ENCODE measurements around the gene BAK1.
"Not testable (repeated sequence)": the region's sequence is repeated elsewhere in the genome, so short reads cannot be mapped to it uniquely, and the experiment has no call there.

BAK1 gene

DNA sequence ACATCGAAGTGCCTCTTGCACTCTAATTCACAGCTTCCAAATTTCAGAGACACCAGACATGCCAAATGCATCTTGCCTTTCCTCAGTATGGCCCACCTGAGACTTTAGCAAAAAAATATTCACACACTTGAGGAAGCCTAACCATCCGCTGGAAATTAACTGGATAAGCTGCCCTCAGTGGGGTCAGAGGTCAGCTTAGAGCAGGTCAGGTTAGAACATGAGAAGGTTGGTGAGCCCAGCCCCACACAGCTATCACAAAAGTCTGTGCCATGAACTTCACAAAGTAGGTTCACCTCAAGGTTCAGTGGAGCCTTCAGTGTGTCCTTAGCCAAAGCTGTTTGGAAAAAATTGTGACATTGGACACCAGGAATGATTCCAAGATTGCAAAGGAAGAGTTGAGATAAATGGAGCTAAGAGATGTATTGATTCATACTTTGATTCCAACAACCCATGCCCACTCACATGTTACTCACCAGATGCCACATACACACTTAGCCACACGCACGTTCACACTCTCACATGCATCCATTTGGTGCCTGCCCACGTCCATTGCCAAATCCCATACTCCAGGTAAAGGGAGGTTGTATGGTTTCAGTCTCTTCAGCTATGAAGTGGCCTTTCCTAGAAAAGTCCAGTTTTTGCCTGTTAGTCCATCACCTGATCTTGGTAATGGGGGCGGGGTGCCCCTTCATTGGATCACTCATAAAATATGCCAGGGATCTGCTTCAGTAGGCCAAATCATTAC, 11.1 kb downstream of the BAK1 start:
- no peak for DNase-seq
- in situ Hi-C loops (cut with MboI; ENCODE audit: low pct_unique_long_range_greater_than_20kb, low sequenced_read_pairs) = no loop called here

DNA sequence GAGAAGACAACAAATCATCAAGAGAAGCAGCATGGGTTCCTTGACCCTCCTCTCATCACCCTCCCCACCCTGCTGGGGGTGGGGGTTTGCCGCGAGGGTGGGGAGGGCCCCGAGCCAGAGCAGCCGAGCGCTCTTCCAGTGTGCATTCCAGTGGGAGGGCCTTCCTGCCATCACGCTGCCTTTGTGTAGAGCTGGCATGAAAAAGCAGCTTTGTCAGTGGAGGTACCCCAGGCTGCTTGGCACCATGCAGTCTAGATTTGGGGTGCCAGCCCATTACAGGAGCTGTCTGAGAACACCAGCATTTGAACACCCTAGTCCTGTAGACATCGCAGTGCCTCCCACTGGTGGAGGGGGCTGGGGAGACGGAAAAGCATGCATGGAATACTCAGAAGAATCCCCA, 12.2 kb downstream of the BAK1 start:
- in situ Hi-C loops (cut with MboI; ENCODE audit: low pct_unique_long_range_greater_than_20kb, low sequenced_read_pairs) = no loop called here
- no peak for DNase-seq

DNA sequence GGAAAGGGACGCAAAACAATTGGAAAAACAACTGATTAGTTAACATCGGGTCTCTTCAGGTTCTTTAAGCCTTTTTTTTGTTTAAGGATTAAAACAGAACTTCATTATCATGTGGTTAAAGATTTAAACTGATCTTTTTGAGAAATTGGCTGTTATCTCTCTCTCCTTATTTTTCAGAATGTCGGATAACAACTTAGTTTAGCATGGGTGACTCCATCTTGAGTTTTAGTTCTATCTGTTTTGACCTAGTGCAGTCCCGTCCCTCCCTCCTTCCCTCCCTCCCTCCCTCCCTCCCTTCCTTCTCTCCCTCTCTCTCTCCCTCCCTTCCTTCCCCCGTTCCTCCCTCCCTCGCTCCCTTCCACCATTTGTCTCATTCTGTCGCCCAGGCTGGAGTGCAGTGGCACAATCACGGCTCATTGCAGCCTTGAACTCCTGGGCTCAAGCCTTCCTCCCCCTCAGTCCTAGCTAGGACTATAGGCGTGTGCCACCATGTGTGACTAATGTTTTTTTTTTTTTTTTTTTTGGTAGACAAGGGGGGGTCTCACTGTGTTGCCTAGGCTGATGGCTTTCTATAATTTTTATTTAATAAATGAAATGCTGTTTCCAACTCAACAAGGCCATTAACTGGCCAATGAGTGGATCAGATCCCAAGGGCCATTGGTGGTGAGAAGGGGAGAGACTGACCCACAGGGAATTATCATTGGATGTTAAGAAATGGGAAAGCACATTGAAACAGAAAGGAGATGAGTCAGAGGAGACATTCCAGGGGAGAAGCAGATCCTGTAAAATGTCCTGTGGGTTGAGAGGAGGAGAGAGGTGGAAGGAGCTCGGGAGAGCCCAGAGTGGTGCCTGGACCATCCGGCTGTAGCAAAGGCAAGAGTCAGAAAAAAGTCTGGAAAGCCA, 13.6 kb downstream of the BAK1 start:
- in situ Hi-C loops (cut with MboI; ENCODE audit: low pct_unique_long_range_greater_than_20kb, low sequenced_read_pairs) = no loop called here
- no peak for DNase-seq

DNA sequence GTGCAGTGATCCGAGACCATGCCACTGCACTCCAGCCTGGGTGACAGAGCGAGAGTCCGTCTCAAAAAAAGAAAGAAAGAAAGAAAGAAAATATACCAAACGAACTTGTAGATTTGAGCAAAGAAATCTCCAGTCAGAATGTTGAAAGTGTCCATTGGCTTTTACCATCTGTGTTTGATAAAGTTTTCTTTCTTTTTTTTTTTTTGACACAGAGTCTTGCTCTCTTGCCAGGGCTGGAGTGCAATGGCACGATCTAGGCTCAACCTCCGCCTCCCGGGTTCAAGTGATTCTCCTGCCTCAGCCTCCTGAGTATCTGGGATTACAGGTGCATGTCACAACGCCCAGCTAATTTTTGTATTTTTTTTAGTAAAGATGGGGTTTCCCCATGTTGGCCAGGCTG, 21.3 kb downstream of the BAK1 start:
- DNase-seq = no peak
- in situ Hi-C loops (cut with MboI; ENCODE audit: low pct_unique_long_range_greater_than_20kb, low sequenced_read_pairs) = no loop called here

DNA sequence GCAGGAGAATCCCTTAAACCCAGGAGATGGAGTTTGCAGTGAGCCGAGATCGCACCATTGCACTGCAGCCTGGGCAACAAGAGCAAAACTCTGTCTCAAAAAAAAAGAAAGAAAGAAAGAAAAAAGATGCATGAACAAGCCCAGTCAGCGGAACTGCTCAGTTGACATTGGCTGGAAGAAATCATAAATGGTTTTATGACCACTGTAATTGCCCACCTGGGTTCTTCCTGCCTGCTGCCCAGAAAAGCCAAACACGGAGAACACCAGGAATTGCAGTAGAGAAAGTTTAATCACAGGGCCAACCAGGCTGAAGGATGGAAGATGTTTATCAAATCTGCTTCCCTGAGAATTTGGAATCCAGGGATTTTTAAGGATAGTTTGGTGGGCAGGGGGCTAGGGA, 22.7 kb downstream of the BAK1 start:
- in situ Hi-C loops (cut with MboI; ENCODE audit: low pct_unique_long_range_greater_than_20kb, low sequenced_read_pairs) = no loop called here
- no peak for DNase-seq

DNA sequence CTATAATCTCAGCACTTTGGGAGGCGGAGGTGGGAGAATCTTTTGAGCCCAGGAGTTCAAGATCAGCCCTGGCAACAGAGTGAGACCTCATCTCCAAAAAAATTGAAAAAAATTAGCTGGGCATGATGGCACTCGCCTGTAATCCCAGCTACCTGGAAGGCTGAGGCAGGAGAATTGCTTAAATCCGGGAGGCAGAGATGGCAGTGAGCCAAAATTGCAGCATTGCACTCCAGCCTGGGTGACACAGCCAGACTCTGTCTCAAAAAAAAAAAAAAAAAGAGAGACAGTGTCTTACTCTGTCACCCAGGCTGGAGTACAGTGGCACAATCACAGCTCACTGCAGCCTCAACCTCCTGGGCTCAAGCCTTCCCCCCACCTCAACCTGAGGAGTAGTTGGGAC, 27.2 kb downstream of the BAK1 start:
- in situ Hi-C loops (cut with MboI; ENCODE audit: low pct_unique_long_range_greater_than_20kb, low sequenced_read_pairs); DNase-seq: not testable (repeated sequence)

DNA sequence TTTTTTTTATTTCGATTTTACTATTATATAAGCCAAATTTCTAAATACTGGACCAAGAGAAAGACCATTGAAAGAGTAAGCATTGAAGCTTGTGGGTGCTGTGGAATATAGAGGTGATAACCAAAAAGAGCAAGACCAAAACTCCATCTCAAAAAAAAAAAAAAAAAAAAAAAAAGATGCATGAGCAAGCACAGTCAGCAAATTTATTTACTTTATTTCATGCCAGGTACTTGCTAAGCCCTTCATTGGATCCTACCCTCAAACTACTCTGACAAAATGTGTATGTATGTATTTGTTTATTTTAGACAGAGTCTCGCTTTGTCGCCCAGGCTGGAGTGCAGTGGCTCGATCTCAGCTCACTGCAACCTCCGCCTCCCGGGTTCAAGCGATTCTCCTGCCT, 27.8 kb downstream of the BAK1 start:
- DNase-seq = no peak
- in situ Hi-C loops (cut with MboI; ENCODE audit: low pct_unique_long_range_greater_than_20kb, low sequenced_read_pairs) = no loop called here

DNA sequence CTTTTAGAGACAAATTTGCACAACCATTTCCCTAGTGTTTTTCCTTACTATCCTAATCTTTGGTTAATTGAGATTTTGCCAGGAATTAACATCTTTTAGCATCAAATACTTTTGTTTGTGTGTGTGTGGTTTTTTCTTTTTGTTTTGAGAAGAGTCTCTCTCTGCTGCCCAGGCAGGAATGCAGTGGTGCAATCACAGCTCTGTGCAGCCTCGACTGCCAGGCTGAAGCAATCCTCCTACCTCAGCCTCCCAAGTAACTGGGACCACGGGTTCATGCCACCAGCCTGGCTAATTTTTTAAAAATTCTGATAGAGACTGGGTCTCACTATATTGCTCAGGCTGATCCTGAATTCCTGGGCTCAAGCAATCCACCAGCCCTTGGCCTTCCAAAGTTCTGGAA, 28.5 kb downstream of the BAK1 start:
- DNase-seq = no peak
- in situ Hi-C loops (cut with MboI; ENCODE audit: low pct_unique_long_range_greater_than_20kb, low sequenced_read_pairs) = no loop called here

DNA sequence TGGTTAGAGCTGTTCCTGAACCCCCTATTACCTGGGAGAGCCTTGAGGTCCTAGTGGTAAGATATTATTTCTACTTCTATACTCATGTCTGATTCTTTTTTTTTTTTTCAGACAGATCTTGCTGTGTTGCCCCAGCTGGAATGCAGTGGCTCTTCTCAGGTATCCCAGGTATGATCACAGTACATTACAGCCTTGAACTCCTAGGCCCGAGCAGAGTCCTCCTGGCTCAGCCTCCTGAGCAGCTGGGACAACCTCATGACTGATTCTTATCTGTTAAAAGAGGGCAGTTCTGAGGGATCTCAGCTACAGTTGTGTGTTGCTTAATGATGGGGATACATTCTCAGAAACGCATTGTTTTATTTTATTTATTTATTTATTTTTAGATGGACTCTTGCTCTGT, 30.2 kb downstream of the BAK1 start:
- in situ Hi-C loops (cut with MboI; ENCODE audit: low pct_unique_long_range_greater_than_20kb, low sequenced_read_pairs) = no loop called here
- DNase-seq = no peak

DNA sequence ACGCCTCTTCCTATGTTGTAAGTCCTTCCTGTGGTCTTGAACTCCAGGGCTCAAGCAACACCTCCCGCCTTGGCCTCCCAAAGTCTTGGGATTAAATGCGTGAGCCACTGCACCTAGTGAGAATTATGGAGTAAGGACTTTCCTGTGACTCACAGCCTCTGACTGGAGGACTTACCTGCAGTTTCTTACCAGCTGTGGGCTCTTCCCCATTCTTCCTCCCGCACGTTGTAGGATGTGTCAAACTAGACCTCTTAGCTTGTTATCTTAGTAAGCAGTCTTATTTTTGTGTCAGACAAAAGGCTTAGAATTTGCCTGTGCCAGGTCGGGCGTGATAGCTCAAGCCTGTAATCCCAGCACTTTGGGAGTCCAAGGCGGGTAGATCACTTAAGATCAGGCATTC, 30.9 kb downstream of the BAK1 start:
- in situ Hi-C loops (cut with MboI; ENCODE audit: low pct_unique_long_range_greater_than_20kb, low sequenced_read_pairs) = no loop called here
- DNase-seq = no peak

DNA sequence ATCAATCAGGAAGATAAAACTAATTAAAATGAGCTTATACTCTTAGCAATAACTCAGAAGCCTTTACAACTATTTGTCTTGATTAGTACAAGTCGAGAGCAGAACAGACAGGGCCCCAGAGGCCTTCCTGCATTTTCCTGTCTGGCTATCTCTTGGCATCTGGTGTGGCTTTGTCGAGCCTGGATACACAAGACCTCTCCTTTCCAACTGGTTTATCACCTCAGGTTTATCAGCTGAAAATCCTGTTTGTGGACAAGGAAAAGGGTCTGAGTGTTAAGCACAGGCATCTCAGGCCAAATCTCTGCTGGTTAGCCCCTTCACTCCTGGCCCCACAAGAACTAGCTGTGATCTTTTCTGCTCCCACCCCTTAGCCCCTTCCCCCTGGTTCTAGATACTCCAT, 32.6 kb downstream of the BAK1 start:
- no peak for DNase-seq
- in situ Hi-C loops (cut with MboI; ENCODE audit: low pct_unique_long_range_greater_than_20kb, low sequenced_read_pairs) = no loop called here

DNA sequence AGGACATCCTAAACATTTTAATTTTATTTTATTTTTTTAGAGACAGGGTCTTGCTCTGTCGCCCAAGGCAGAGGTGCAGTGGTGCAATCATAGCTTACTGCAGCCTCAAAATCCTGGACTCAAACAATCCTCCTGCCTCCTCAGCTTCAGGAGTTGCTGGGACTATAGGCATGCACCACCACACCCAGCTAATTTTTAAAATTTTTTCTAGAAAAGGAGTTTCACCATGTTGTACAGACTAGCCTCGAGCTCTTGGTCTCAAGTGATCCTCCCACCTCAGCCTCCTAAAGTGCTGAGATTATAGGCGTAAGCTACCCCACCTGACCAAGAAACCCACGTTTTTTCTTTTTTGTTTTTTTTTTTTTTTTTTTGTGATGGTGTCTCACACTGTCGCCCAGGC, 33.3 kb downstream of the BAK1 start:
- DNase-seq = no peak
- in situ Hi-C loops (cut with MboI; ENCODE audit: low pct_unique_long_range_greater_than_20kb, low sequenced_read_pairs) = no loop called here

DNA sequence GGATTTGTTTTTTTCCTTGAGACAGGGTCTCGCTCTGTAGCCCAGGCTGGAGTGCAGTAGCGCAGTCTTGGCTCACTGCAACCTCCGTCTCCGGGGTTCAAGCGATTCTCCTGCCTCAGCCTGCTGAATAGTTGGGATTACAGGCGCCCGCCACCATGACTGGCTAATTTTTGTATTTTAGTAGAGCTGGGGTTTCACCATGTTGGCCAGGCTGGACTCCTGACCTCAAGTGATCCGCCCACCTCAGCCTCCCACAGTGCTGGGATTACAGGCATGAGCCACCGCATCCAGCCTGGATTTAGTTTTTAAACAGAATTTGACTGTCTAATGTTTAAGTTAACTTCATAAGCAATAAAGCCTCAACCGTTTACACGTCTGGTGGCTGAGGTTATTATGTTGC, 34.8 kb downstream of the BAK1 start:
- DNase-seq; in situ Hi-C loops (cut with MboI; ENCODE audit: low pct_unique_long_range_greater_than_20kb, low sequenced_read_pairs): not testable (repeated sequence)

DNA sequence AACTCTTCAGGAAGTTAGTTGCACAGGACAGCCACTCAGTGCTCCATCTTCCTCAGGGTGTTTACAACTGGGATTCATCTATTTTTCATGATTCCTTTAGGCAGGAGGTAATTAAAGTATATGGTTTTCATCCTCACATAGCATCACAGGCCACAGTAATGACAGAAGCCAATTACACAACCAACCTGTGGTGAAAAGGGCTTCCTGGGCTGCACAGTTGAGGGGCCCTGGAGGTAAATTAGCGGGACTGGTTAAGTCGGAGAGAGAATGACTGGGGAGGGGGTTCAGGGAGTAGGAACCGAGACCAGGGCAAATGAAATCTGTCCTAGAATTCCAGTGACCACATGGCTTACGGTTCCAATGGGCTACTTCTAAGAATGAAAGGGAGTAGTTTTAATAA, 37.0 kb downstream of the BAK1 start:
- in situ Hi-C loops (cut with MboI; ENCODE audit: low pct_unique_long_range_greater_than_20kb, low sequenced_read_pairs) = no loop called here
- DNase-seq = no peak

DNA sequence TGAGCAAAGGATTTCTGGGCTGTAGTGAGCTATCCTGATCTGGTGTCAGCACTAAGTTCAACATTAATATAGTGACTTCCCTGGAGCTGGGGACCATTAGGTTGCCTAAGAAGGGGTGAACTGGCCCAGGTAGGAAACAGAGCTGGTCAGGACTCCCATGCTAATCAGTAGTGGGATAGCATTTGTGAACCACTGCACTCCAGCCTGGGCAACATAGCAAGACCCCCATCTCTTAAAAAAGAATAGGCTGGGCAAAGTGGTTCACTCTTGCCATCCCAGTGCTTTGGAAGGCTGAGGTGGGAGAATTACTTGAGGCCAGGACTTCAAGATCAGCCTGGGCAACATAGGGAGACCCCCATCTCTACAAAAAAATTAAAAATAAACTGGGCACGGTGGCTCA, 39.3 kb downstream of the BAK1 start:
- no peak for DNase-seq
- in situ Hi-C loops (cut with MboI; ENCODE audit: low pct_unique_long_range_greater_than_20kb, low sequenced_read_pairs) = no loop called here

DNA sequence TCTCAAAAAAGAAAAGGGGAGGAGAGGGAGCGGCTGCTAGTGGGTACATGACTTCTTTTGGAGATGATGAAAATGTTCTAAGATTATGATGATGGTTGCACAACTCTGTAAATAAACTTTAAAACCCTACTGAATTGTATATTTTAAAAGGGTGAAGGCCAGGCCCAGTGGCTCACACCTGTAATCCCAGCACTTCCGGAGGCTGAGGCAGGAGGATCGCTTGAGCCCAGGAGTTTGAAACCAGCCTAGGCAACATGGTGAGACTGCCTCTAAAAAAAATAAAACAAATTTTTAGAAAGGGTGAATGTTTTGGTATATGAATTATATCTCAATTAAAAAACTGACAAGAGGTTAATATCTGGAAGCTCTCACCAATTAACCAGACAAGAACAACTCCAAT, 45.4 kb downstream of the BAK1 start:
- DNase-seq = no peak
- in situ Hi-C loops (cut with MboI; ENCODE audit: low pct_unique_long_range_greater_than_20kb, low sequenced_read_pairs) = no loop called here

DNA sequence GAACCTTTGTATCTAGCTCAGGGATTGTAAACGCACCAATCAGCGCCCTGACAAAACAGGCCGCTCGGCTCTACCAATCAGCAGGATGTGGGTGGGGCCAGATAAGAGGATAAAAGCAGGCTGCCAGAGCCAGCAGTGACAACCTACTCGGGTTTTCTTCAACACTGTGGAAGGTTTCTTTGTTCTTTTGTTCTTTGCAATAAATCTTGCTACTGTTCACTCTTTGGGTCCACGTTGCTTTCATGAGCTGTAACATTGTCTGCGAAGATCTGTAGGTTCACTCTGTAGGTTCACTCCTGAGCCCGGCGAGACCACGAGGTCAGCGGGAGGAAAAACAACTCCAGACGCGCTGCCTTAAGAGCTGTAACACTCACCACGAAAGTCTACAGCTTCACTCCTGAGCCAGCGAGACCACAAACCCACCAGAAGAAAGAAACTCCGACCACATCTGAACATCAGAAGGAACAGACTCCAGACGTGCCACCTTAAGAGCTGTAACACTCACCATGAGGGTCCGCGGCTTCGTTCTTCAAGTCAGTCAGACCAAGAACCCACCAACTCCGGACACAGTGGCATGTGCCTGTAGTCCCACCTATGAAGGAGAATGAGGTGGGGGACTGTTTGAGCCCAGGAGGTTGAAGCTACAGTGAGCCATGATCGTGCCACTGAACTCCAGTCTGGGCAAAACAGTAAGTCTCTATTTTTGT, 46.8 kb downstream of the BAK1 start:
- in situ Hi-C loops (cut with MboI; ENCODE audit: low pct_unique_long_range_greater_than_20kb, low sequenced_read_pairs); DNase-seq: not testable (repeated sequence)

DNA sequence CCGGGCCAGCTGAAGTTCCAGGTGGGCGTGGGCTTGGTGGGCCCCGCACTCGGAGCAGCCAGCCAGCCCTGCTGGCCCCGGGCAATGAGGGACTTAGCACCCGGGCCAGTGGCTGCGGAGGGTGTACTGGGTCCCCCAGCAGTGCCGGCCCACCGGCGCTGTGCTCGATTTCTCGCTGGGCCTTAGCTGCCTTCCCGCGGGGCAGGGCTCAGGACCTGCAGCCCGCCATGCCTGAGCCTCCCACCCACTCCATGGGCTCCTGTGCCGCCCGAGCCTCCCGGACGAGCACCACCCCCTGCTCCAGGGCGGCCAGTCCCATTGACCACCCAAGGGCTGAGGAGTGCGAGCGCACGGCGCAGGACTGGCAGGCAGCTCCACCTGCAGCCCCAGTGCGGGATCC, 47.6 kb downstream of the BAK1 start:
- DNase-seq; in situ Hi-C loops (cut with MboI; ENCODE audit: low pct_unique_long_range_greater_than_20kb, low sequenced_read_pairs): not testable (repeated sequence)

DNA sequence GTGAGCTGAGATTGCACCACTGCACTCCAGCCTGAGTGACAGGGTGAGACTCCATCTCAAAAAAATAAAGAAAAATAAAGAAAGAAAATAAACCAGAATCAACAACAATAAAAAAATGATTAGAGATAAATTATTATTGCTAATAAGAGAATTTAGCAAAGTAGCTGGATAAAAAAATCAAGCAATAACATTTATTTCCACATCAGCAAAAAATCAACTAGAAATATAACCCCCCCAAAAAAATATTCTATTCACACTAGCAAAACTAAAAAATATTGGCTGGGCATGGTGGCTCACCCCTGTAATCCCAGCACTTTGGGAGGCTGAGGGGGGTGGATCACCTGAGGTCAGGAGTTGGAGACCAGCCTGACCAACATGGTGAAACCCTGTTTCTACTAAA, 49.5 kb downstream of the BAK1 start:
- in situ Hi-C loops (cut with MboI; ENCODE audit: low pct_unique_long_range_greater_than_20kb, low sequenced_read_pairs); DNase-seq: not testable (repeated sequence)

All from KBM-7 (cell line).